Panc1 (cell line): ENCODE results near the gene P2RY8.

Experiments used
- CTCF ChIP-seq: fragments of 450-650 bp; IDR thresholded peaks from 2 replicates; pipeline ENCODE4 v1.5.1; 2017; ENCODE audit warnings: mild to moderate bottlenecking
- POLR2AphosphoS5 ChIP-seq: IDR thresholded peaks from 2 replicates; pipeline ENCODE4 v1.6.1; 2012; ENCODE audit warnings: mild to moderate bottlenecking, low read depth, low read length, moderate library complexity
- SIN3A ChIP-seq: IDR thresholded peaks from 2 replicates; pipeline ENCODE4 v1.6.1; 2012; ENCODE audit warnings: low read depth, mild to moderate bottlenecking, low read length, moderate library complexity, borderline replicate concordance; ENCODE audit not compliant: insufficient read depth

- no peak for TF ChIP-seq CTCF
- no peak for TF ChIP-seq POLR2AphosphoS5
- TF ChIP-seq SIN3A, result no peak
These were observed 7.2 kb downstream of the P2RY8 start for GRCh38 chrX:1529756-1530155.
